HepG2 (cell line): Measurements from ENCODE around the gene TUBA8. TPM values are rescaled to one million over a fixed set of nuclear protein-coding genes. Genes with fewer than 3 reads are reported as not detected.

ENCODE experiments used
- CENPT ChIP-seq: sonication (generic); formaldehyde crosslinking; IDR thresholded peaks from 2 replicates; pipeline ENCODE4 v1.8.0; 2022; ENCODE audit warnings: low read depth, mild to moderate bottlenecking, moderate library complexity, missing genetic modification reagents
- HMG20B ChIP-seq: conservative IDR thresholded peaks from 2 replicates; pipeline ENCODE4 v1.6.1; 2016; ENCODE audit warnings: missing genetic modification reagents, missing compliant biosample characterization
- KAT8 ChIP-seq: IDR thresholded peaks from 2 replicates; pipeline ENCODE4 v1.6.1; 2016; ENCODE audit warnings: missing genetic modification reagents, missing compliant biosample characterization
- MXD4 ChIP-seq: IDR thresholded peaks from 2 replicates; pipeline ENCODE4 v1.6.1; 2016; ENCODE audit warnings: mild to moderate bottlenecking, missing biosample characterization, missing genetic modification reagents
- RCOR2 ChIP-seq: IDR thresholded peaks from 2 replicates; pipeline ENCODE4 v1.6.1; 2016; ENCODE audit warnings: missing biosample characterization, missing genetic modification reagents
- SP1 ChIP-seq, 2 experiments: fragments of 450-650 bp in 1 of 2; sonication (generic) in 1 of 2; formaldehyde crosslinking in 1 of 2; IDR thresholded peaks; 2 replicates each; pipeline versions ENCODE4 v1.4.0 to v1.6.1; 2016 to 2020; ENCODE audit warnings: missing genetic modification reagents in 1 of 2
- ZNF101 ChIP-seq: sonication (generic); formaldehyde crosslinking; IDR thresholded peaks from 2 replicates; pipeline ENCODE4 v1.4.0; 2020; ENCODE audit warnings: mild to moderate bottlenecking, low read depth, missing genetic modification reagents, borderline replicate concordance
- ZNF143 ChIP-seq: sonication (generic); formaldehyde crosslinking; IDR thresholded peaks from 2 replicates; pipeline ENCODE4 v1.4.0; 2020; ENCODE audit warnings: missing genetic modification reagents
- ZNF230 ChIP-seq: sonication (generic); formaldehyde crosslinking; IDR thresholded peaks from 2 replicates; pipeline ENCODE4 v1.4.0; 2020; ENCODE audit warnings: mild to moderate bottlenecking, missing genetic modification reagents
- ZNF264 ChIP-seq: sonication (generic); formaldehyde crosslinking; IDR thresholded peaks from 2 replicates; pipeline ENCODE4 v1.4.0; 2020; ENCODE audit warnings: missing genetic modification reagents
- ZNF317 ChIP-seq: sonication (generic); formaldehyde crosslinking; IDR thresholded peaks from 2 replicates; pipeline ENCODE4 v1.5.0; 2020; ENCODE audit warnings: mild to moderate bottlenecking, missing genetic modification reagents
- ZNF607 ChIP-seq: sonication (generic); formaldehyde crosslinking; IDR thresholded peaks from 2 replicates; pipeline ENCODE4 v1.5.1; 2020; ENCODE audit warnings: missing genetic modification reagents, mild to moderate bottlenecking, borderline replicate concordance
- ZNF644 ChIP-seq: IDR thresholded peaks from 2 replicates; pipeline ENCODE4 v1.6.1; 2016; ENCODE audit warnings: low read depth
- ZNF761 ChIP-seq: sonication (generic); formaldehyde crosslinking; conservative IDR thresholded peaks from 2 replicates; pipeline ENCODE4 v1.4.0; 2020; ENCODE audit warnings: mild to moderate bottlenecking, missing genetic modification reagents
- ZSCAN22 ChIP-seq: sonication (generic); formaldehyde crosslinking; IDR thresholded peaks from 2 replicates; pipeline ENCODE4 v1.4.0; 2020; ENCODE audit warnings: mild to moderate bottlenecking, missing genetic modification reagents
- polyA plus RNA-seq, 8 experiments: library from polyadenylated mRNA; depleted of rRNA in 3 of 8; stranded (reverse) in 7 of 8; unstranded in 1 of 8; fragments of >200 nt; fragmentation: Illumina TruSeq in 4 of 8; extraction: Trizol in 4 of 8; gene quantifications; 2 replicates each; pipeline versions ENCODE4 v1.2.1 to v1.2.3, GENCODE V29; 2011 to 2016; ENCODE audit warnings: low read depth in 4 of 8, missing spikeins in 1 of 8, mixed read lengths in 1 of 8; ENCODE audit not compliant: insufficient read depth in 1 of 8
- total RNA-seq, 5 experiments: library from RNA; depleted of rRNA; stranded (reverse); fragments of >200 nt; fragmentation: Illumina TruSeq; extraction: Trizol; gene quantifications; 2 replicates each; pipeline ENCODE4 v1.2.3, GENCODE V29; 2016; ENCODE audit warnings: low read depth in 1 of 5
- TF ChIP-seq, protein P1 (sequence below): sonication (generic); formaldehyde crosslinking; IDR thresholded peaks from 2 replicates; pipeline ENCODE4 v1.5.1; 2020; ENCODE audit warnings: mild to moderate bottlenecking, missing genetic modification reagents
- TF ChIP-seq, protein P2 (sequence below): sonication (generic); formaldehyde crosslinking; IDR thresholded peaks from 2 replicates; pipeline ENCODE4 v1.4.0; 2020; ENCODE audit warnings: missing genetic modification reagents, borderline replicate concordance
- TF ChIP-seq, protein P3 (sequence below): IDR thresholded peaks from 2 replicates; pipeline ENCODE4 v1.6.1; 2016
- TF ChIP-seq, protein P4 (sequence below): sonication (generic); formaldehyde crosslinking; IDR thresholded peaks from 2 replicates; pipeline ENCODE4 v1.5.1; 2020; ENCODE audit warnings: mild to moderate bottlenecking, moderate library complexity, missing genetic modification reagents
- TF ChIP-seq, protein P5 (sequence below): sonication (generic); formaldehyde crosslinking; IDR thresholded peaks from 2 replicates; pipeline ENCODE4 v1.4.0; 2020; ENCODE audit warnings: missing genetic modification reagents

Gene TUBA8
- total and polyA plus RNA-seq, 2 of the 13 experiments (the other 11 are each of a cell fraction or from before 2014, with no cell fraction given) = 0.35 to 0.69 TPM

DNA sequence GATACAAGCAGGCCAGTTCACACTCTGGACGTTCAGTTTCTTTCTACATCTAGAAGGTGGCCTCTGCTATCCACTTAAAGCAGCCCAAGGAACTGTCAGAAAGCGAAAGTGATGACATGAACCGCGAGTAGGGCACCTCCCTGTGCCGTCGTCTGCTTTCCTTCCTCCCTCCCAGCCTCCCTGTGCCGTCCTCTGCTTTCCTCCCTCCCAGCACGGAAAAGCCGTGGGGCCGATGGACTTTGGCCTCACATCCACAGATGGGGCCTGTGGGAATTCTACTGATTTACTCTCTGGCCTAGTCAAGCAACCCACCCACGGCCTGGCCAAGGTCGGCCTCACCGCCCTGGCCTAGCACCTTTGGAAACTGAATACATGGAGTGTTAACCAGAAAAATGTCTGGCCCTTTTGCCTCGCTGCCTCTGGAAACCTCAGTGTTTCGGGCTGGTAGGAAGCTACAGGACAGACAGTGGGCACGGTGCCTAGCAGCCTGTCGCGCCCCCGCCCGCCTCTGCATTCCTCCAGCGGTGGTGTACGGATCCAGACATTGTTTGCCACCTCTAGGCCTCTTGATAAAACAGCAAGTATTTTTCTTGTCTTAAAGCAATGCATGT, 18.6 kb upstream of the TUBA8 start (continued):
- TF ChIP-seq ZNF761 (CRISPR knock-in tag) = no peak
- 0 out of 2 replicates have a peak, but pooled peaks have one; percentile 29 for TF ChIP-seq ZNF264 (CRISPR knock-in tag)
- peak; percentile 82 for TF ChIP-seq KAT8
- peak; percentile 65; the same call in 1 of the 2 replicates for TF ChIP-seq RCOR2 (CRISPR knock-in tag)
- peak; percentile 48 for TF ChIP-seq MXD4 (CRISPR knock-in tag)
- TF ChIP-seq ZNF644 (CRISPR knock-in tag) = peak; percentile 77; the same call in 1 of the 2 replicates
- TF ChIP-seq SP1 (IDR thresholded peaks at IDR 0.05) = no peak
- TF ChIP-seq SP1 (CRISPR knock-in tag; IDR thresholded peaks at IDR 0.05) = peak; percentile 19; the same call in 1 of the 2 replicates
- TF ChIP-seq, protein P1, sequence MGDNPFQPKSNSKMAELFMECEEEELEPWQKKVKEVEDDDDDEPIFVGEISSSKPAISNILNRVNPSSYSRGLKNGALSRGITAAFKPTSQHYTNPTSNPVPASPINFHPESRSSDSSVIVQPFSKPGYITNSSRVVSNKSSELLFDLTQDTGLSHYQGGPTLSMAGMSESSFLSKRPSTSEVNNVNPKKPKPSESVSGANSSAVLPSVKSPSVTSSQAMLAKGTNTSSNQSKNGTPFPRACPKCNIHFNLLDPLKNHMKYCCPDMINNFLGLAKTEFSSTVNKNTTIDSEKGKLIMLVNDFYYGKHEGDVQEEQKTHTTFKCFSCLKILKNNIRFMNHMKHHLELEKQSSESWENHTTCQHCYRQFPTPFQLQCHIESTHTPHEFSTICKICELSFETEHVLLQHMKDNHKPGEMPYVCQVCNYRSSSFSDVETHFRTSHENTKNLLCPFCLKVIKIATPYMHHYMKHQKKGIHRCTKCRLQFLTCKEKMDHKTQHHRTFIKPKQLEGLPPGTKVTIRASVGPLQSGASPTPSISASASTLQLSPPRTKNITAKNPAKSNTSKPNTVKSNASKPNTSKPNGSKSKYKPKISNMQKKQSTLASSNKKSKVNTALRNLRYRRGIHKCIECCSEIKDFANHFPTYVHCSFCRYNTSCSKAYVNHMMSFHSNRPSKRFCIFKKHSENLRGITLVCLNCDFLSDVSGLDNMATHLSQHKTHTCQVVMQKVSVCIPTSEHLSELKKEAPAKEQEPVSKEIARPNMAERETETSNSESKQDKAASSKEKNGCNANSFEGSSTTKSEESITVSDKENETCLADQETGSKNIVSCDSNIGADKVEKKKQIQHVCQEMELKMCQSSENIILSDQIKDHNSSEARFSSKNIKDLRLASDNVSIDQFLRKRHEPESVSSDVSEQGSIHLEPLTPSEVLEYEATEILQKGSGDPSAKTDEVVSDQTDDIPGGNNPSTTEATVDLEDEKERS (CRISPR knock-in tag) = peak; percentile 43; the same call in 1 of the 2 replicates
- TF ChIP-seq ZNF607 (CRISPR knock-in tag) = peak; percentile 86; the same call in 1 of the 2 replicates
- 0 out of 2 replicates have a peak, but pooled peaks have one; percentile 38 for TF ChIP-seq ZNF230 (CRISPR knock-in tag)
- TF ChIP-seq ZNF317 = no peak
- no peak for TF ChIP-seq CENPT (CRISPR knock-in tag)
- peak; percentile 27; the same call in 1 of the 2 replicates for TF ChIP-seq ZNF143 (CRISPR knock-in tag)
- TF ChIP-seq HMG20B (CRISPR knock-in tag) = peak; percentile 65; the same call in 1 of the 2 replicates
- TF ChIP-seq, protein P2, sequence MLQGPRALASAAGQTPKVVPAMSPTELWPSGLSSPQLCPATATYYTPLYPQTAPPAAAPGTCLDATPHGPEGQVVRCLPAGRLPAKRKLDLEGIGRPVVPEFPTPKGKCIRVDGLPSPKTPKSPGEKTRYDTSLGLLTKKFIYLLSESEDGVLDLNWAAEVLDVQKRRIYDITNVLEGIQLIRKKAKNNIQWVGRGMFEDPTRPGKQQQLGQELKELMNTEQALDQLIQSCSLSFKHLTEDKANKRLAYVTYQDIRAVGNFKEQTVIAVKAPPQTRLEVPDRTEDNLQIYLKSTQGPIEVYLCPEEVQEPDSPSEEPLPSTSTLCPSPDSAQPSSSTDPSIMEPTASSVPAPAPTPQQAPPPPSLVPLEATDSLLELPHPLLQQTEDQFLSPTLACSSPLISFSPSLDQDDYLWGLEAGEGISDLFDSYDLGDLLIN (CRISPR knock-in tag) = no peak
- TF ChIP-seq, protein P3, sequence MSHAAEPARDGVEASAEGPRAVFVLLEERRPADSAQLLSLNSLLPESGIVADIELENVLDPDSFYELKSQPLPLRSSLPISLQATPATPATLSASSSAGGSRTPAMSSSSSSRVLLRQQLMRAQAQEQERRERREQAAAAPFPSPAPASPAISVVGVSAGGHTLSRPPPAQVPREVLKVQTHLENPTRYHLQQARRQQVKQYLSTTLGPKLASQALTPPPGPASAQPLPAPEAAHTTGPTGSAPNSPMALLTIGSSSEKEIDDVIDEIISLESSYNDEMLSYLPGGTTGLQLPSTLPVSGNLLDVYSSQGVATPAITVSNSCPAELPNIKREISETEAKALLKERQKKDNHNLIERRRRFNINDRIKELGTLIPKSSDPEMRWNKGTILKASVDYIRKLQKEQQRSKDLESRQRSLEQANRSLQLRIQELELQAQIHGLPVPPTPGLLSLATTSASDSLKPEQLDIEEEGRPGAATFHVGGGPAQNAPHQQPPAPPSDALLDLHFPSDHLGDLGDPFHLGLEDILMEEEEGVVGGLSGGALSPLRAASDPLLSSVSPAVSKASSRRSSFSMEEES (CRISPR knock-in tag) = peak; percentile 41; the same call in 1 of the 2 replicates
- TF ChIP-seq ZNF101 (CRISPR knock-in tag) = no peak
- no peak for TF ChIP-seq ZSCAN22
- TF ChIP-seq, protein P4, sequence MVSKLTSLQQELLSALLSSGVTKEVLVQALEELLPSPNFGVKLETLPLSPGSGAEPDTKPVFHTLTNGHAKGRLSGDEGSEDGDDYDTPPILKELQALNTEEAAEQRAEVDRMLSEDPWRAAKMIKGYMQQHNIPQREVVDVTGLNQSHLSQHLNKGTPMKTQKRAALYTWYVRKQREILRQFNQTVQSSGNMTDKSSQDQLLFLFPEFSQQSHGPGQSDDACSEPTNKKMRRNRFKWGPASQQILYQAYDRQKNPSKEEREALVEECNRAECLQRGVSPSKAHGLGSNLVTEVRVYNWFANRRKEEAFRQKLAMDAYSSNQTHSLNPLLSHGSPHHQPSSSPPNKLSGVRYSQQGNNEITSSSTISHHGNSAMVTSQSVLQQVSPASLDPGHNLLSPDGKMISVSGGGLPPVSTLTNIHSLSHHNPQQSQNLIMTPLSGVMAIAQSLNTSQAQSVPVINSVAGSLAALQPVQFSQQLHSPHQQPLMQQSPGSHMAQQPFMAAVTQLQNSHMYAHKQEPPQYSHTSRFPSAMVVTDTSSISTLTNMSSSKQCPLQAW = peak; percentile 88
- TF ChIP-seq, protein P5, sequence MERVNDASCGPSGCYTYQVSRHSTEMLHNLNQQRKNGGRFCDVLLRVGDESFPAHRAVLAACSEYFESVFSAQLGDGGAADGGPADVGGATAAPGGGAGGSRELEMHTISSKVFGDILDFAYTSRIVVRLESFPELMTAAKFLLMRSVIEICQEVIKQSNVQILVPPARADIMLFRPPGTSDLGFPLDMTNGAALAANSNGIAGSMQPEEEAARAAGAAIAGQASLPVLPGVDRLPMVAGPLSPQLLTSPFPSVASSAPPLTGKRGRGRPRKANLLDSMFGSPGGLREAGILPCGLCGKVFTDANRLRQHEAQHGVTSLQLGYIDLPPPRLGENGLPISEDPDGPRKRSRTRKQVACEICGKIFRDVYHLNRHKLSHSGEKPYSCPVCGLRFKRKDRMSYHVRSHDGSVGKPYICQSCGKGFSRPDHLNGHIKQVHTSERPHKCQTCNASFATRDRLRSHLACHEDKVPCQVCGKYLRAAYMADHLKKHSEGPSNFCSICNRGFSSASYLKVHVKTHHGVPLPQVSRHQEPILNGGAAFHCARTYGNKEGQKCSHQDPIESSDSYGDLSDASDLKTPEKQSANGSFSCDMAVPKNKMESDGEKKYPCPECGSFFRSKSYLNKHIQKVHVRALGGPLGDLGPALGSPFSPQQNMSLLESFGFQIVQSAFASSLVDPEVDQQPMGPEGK (CRISPR knock-in tag) = peak; percentile 91
